Transverse colon (tissue), 4 donors: ENCODE measurements around the gene GIMAP1.

ENCODE experiments used
- CTCF ChIP-seq, 5 experiments: fragments of 200-600 bp in 3 of 5; fragments of 450-650 bp in 2 of 5; sonication (generic) in 3 of 5; IDR thresholded peaks; 1 replicate in 2 of 5; 2 replicates in 3 of 5; pipeline ENCODE4 v1.5.1; 2016 to 2017; ENCODE audit warnings: antibody characterized with exemption in 5 of 5, inconsistent platforms in 3 of 5, mild to moderate bottlenecking in 2 of 5, moderate library complexity in 1 of 5
- EP300 ChIP-seq: sonication (generic); formaldehyde crosslinking; IDR thresholded peaks from one replicate; pipeline ENCODE4 v1.6.1; 2017; ENCODE audit warnings: antibody characterized with exemption, low read depth
- POLR2AphosphoS5 ChIP-seq, 3 donors: sonication (generic); formaldehyde crosslinking; IDR thresholded peaks; one replicate each; pipeline ENCODE4 v1.6.1; 2016; ENCODE audit warnings: antibody characterized with exemption in 3 of 3

GRCh38 chr7:150737265-150738055, 21.0 kb downstream of the GIMAP1 start, which contains the start of gene GIMAP5:
- TF ChIP-seq CTCF (IDR thresholded peaks at IDR 0.05) (no peak), POLR2AphosphoS5 (IDR thresholded peaks at IDR 0.05) (peak in 2 of 3 donors; percentile 27 to 37), EP300 (no peak)
